ENCODE results near the gene KSR1.
"Not testable (repeated sequence)": the region's sequence is repeated elsewhere in the genome, so short reads cannot be mapped to it uniquely, and the experiment has no call there.

KSR1 gene

DNA sequence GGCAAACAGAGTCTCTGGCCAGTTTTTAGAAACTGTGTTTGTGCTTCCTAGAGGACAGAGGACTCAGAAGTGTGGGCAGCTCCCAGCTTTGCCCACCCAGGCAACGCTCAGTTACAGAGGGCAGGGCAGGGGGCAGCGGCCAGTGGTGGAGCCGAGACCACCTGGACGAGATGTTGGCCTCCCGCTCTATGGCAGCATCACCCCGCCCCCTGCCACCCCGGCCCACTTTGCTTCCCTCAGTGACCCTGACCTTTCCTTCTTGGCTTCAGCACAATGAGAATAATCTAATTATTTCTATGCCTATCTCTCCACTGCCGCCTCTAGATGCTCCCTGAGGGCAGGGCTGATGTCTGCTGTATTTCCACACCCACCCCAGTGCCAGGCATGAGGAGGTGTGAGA, 200.4 kb downstream of the KSR1 start:
- DNase-seq (ENCODE audit: low read depth in 2 of 2), result not testable (repeated sequence)

- DNase-seq (ENCODE audit: low read depth in 2 of 2), result no peak
Measured at GRCh38 chr17:27657620-27658019, 201.4 kb downstream of the KSR1 start.

- no peak for DNase-seq (ENCODE audit: low read depth in 2 of 2)
Measured at GRCh38 chr17:27659683-27660082, 203.4 kb downstream of the KSR1 start.

GRCh38 chr17:27660436-27660835, 204.2 kb downstream of the KSR1 start:
- no peak for DNase-seq (ENCODE audit: low read depth in 2 of 2)

- no peak for DNase-seq (ENCODE audit: low read depth in 2 of 2)
Measured at GRCh38 chr17:27663936-27664605, 207.8 kb downstream of the KSR1 start.

DNA sequence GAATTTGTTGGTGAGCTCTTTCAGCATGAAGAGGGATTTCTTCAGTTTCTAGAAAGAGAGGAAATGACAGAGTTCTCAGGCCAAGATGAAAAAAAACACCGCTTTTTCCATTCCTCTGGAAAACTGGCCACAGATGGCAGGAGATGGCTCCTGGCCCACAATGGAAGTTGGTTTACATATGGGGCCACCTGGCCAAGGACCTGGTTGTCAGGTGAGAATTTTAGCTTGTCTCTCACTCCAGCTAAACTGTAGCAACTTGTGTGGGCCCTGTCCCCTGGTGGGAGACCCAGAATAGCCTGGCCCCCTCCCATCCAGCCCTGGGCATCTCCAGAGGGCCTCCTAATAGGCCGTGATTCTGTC, 208.3 kb downstream of the KSR1 start:
- no peak for DNase-seq (ENCODE audit: low read depth in 2 of 2)

DNA sequence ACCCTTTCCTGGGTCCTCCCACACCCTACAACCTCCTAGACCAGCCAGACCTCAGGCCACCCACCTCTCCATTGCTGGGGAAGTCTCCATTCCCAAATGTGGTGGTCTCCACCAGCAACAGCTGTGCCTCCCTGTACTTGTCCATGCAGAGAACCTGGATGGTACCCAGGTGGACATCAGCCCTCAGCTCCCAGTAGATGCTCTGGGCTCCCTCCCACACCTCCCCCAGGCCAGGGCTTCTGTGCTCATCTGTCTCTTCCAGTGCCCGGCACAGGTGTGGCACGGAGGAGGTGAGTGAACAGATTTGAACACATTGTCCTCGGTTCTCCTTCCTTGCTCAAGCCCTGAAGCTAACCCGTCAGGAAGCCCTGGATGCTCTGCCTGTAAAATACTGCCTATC, 209.3 kb downstream of the KSR1 start:
- DNase-seq (ENCODE audit: low read depth in 2 of 2), result no peak

- DNase-seq (ENCODE audit: low read depth in 2 of 2), result not testable (repeated sequence)
Measured at GRCh38 chr17:27666270-27666669, 210.0 kb downstream of the KSR1 start.

DNA sequence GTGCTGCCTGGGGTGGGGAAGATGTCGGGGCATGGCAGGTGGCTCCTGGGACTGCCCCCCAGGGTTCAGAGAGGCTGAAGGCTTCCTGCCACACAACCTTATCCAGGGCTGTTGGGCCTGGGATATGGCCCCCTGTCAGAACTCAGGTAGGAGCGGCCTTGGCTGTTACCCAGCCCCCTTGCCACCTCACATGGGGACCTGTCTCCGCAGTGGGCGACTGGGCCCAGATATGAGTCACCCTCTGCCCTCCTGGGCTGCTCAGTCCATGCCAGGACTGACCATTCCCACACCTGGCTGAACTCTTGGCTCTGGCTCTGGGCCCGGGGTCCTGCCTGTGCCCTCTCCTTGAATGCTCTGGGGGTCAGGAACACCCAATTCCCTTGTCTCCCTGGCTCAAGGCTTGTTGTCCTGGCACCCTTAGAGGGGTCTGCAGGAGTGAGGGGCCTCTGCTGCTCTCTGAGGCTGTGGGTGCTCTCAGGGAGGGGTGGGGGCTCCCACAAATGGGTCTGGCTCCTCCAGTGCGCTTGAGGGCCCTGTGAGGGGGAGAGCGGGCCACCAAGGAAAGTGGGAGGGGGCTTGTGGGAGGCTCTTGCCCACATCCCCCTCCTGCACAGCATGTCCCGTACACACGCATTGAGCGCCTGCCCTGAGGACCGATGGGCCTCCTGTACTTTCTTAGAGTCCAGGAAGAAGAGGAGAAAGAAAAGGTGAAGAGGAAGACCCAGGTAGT, 210.7 kb downstream of the KSR1 start:
- no peak for DNase-seq (ENCODE audit: low read depth in 2 of 2)

DNA sequence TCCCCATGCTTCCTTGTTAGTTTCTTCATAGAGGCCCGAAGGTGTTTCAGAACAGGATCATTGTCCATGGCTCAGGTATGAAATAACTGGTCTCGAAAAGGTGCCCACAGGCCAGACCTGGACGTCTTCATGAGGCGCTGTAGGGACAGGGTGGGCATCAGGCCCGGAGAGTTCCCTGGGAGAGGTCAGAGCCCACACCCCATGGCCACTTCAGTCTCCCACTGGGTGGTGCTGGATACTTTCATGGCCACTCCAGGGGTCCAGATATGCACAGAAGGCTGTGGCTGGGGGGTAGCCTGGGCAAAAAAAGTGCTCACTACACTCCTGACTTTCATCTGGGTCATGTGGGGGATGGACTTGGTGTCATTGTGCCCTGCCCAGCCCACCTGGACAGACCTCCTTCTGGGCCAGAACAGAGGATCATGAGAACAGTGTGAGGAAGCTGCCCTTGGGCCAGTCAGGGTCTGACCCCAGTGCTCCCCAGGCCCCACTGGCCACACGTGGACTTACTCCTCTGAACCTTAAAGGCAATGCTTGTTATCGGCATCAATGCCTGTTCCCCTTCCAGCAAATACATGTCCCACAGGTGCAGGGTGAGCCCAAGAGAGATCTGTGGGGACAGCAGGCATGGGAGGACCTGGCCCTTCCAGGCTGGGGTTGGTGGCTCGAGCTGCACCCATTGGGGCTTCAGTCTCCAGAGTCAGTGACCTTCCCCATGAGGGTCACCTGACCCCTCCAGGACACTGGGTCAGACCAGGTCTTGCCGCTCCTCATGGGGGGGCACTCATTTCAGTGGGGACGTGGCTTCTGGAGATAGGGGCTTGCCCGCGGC, 211.6 kb downstream of the KSR1 start:
- DNase-seq (ENCODE audit: low read depth in 2 of 2), result no peak

GRCh38 chr17:27668488-27668823, 212.2 kb downstream of the KSR1 start:
- DNase-seq (ENCODE audit: low read depth in 2 of 2), result no peak

DNA sequence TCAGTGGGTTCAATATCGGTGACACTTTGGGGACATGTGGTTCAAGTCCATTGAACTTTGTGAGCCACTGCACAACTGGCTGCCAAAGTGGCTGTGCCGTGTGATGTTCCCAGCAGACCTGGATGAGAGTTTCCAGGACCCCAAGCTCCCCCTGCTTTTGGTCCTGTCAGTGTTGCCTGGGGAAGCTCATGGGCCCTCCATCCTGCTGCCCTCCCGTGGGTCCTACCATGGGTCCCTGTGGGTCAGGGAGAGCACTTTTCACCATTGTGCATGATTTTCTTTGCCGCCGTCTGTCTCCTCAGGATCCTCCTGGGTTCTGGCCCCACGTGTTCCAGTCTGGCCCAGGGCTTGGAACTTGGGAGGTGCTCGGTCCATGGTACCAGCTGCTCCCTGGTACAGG, 212.9 kb downstream of the KSR1 start:
- no peak for DNase-seq (ENCODE audit: low read depth in 2 of 2)

DNA sequence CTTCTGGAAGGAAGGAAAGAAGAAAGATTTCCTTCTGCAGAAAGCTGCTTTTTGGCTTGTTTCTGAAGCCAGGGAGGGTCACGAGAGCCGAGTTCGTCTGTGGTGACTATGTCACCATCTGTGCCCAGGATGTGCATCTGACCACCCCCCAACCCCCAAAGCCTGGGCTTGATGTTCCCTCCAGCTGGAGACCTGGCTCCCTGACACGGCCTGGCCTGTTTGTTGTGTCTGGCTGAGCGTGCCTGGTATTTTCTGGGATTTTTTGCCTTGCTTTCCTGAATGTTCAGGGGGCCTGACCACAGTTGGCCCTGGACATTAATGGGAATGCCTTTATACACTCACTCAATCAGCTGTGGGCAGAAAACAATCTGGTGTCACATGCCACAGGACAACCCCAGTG, 213.6 kb downstream of the KSR1 start:
- DNase-seq (ENCODE audit: low read depth in 2 of 2), result no peak

DNA sequence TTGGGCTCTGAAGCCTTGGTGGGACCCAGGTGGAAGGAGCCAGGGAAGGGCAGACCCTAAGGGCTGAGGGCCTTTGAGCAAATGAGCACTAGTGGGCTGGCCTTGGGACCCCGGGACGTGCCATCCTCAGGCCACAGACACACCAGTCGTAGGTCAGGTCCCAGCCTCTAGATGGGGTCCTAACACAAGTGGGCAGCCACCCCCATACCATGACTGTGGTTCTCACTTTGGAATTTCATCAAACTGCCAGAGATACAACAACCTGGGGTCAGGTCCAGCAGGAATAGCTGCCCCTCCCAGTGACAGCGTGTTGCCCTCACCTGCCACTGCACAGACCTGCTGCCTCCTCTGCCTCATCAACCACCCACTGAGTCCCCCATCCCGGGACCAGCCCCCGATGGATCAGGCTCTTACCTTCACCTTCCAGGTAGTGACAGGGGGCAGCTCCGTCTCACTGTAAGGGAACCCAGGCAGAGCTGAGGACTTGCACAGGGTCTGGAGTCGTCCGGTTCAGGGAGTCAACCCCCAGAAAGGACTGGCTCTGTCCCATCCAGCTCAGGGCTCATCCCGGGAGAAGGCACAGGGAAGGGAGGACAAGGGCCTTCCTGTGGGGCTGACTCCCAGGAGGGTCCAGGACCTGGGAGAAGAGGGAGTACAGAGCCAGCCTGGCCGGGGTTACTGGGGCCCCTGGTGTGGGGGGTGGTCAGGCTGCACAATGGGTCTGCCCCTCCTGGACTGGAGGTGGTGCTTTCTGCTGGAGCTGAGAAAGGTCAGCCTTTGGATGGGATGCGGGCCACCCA, 214.7 kb downstream of the KSR1 start:
- no peak for DNase-seq (ENCODE audit: low read depth in 2 of 2)

DNA sequence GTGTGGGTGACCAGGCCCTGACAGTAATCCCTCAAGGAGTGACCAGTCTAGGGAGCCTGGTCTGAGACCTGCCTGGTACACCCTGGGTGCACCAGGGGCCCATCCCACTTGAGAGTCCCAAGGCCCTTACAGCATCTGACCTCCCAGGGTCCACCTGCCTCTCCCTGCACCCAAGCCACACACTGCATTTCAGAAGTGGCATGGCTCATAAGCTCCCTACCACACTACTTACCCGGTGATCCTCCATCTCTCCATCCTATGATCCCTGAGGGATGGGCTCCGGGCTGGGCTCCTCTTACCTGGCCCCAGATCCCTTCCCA, 215.3 kb downstream of the KSR1 start:
- DNase-seq (ENCODE audit: low read depth in 2 of 2), result no peak

- not testable (repeated sequence) for DNase-seq (ENCODE audit: low read depth in 2 of 2)
Measured at GRCh38 chr17:27671977-27672480, 215.8 kb downstream of the KSR1 start.

GRCh38 chr17:27674335-27674734, 218.1 kb downstream of the KSR1 start:
- no peak for DNase-seq (ENCODE audit: low read depth in 2 of 2)
